ES-I3 (cell line): Measurements from ENCODE around the gene SND1.
"Not testable (repeated sequence)": the region's sequence is repeated elsewhere in the genome, so short reads cannot be mapped to it uniquely, and the experiment has no call there.

ENCODE experiments used
- H3K36me3 ChIP-seq: 2 replicates; pipeline ENCODE4 v1.6.1; 2013; ENCODE audit warnings: mild to moderate bottlenecking, low read length, control low read depth, moderate library complexity; ENCODE audit not compliant: insufficient read depth
- H3K4me1 ChIP-seq: 2 replicates; pipeline ENCODE4 v1.6.1; 2013; ENCODE audit warnings: mild to moderate bottlenecking, control low read depth, low read length; ENCODE audit not compliant: insufficient read depth
- H3K9ac ChIP-seq: 2 replicates; pipeline ENCODE4 v1.6.1; 2013; ENCODE audit warnings: low read depth, mild to moderate bottlenecking, low read length, moderate library complexity
- H3K9me3 ChIP-seq: 2 replicates; pipeline ENCODE4 v1.6.1; 2013; ENCODE audit warnings: mild to moderate bottlenecking, low read length, moderate library complexity; ENCODE audit not compliant: control insufficient read depth, insufficient read depth

The SND1 gene

GRCh38 chr7:127666602-127667001 lies 14.6 kb downstream of the SND1 start:
- H3K9ac ChIP-seq, result no peak overlapping the region
- peaks cover 20% of the 10 kb centered on the region for H3K4me1 ChIP-seq
- H3K36me3 ChIP-seq, result no peaks in the 10 kb centered on the region
- H3K9me3 ChIP-seq, result no peaks in the 10 kb centered on the region

- H3K36me3 ChIP-seq, result no peaks in the 10 kb centered on the region
- H3K9ac ChIP-seq, result no peak overlapping the region
- H3K4me1 ChIP-seq, result peaks cover 20% of the 10 kb centered on the region
- no peaks in the 10 kb centered on the region for H3K9me3 ChIP-seq
These were observed 15.2 kb downstream of the SND1 start for GRCh38 chr7:127667017-127667670.

GRCh38 chr7:127667759-127668530 lies 16.0 kb downstream of the SND1 start:
- no peak overlapping the region for H3K9ac ChIP-seq
- no peaks in the 10 kb centered on the region for H3K9me3 ChIP-seq
- H3K4me1 ChIP-seq, result peaks cover 20% of the 10 kb centered on the region
- H3K36me3 ChIP-seq, result no peaks in the 10 kb centered on the region

- no peak overlapping the region for H3K9ac ChIP-seq
- no peaks in the 10 kb centered on the region for H3K9me3 ChIP-seq
- peaks cover 13% of the 10 kb centered on the region for H3K4me1 ChIP-seq
- H3K36me3 ChIP-seq, result no peaks in the 10 kb centered on the region
These were observed 19.3 kb downstream of the SND1 start for GRCh38 chr7:127671341-127671740.

GRCh38 chr7:127673902-127674301 lies 21.9 kb downstream of the SND1 start:
- Histone ChIP-seq H3K9me3 (no peaks in the 10 kb centered on the region), H3K36me3 (no peaks in the 10 kb centered on the region), H3K4me1 (peaks cover 18% of the 10 kb centered on the region), H3K9ac (no peak overlapping the region)

GRCh38 chr7:127674361-127674760 lies 22.4 kb downstream of the SND1 start:
- H3K36me3 ChIP-seq, result no peaks in the 10 kb centered on the region
- H3K4me1 ChIP-seq, result peaks cover 19% of the 10 kb centered on the region
- no peak overlapping the region for H3K9ac ChIP-seq
- no peaks in the 10 kb centered on the region for H3K9me3 ChIP-seq

- H3K9ac ChIP-seq, H3K9me3 ChIP-seq, H3K36me3 ChIP-seq: not testable (repeated sequence)
- peaks cover 19% of the 10 kb centered on the region for H3K4me1 ChIP-seq
These were observed 22.9 kb downstream of the SND1 start for GRCh38 chr7:127674923-127675322.

- H3K9ac ChIP-seq, result no peak overlapping the region
- H3K4me1 ChIP-seq, result peaks cover 19% of the 10 kb centered on the region
- H3K9me3 ChIP-seq, result no peaks in the 10 kb centered on the region
- H3K36me3 ChIP-seq, result no peaks in the 10 kb centered on the region
These were observed 23.7 kb downstream of the SND1 start for GRCh38 chr7:127675721-127676120.

- H3K4me1 ChIP-seq, result peaks cover 33% of the 10 kb centered on the region
- H3K36me3 ChIP-seq, result no peaks in the 10 kb centered on the region
- no peak overlapping the region for H3K9ac ChIP-seq
- H3K9me3 ChIP-seq, result no peaks in the 10 kb centered on the region
These were observed 25.6 kb downstream of the SND1 start for GRCh38 chr7:127677433-127678230.

- peaks cover 40% of the 10 kb centered on the region for H3K4me1 ChIP-seq
- H3K9me3 ChIP-seq, result no peaks in the 10 kb centered on the region
- H3K36me3 ChIP-seq, result no peaks in the 10 kb centered on the region
- H3K9ac ChIP-seq, result no peak overlapping the region
These were observed 26.3 kb downstream of the SND1 start for GRCh38 chr7:127678337-127678736.

- Histone ChIP-seq H3K4me1 (peaks cover 42% of the 10 kb centered on the region), H3K9me3 (no peaks in the 10 kb centered on the region), H3K9ac (no peak overlapping the region), H3K36me3 (no peaks in the 10 kb centered on the region)
These were observed 27.0 kb downstream of the SND1 start for GRCh38 chr7:127678947-127679346.

GRCh38 chr7:127680983-127681382 lies 29.0 kb downstream of the SND1 start:
- H3K4me1 ChIP-seq, result peaks cover 53% of the 10 kb centered on the region
- H3K36me3 ChIP-seq, result no peaks in the 10 kb centered on the region
- no peak overlapping the region for H3K9ac ChIP-seq
- no peaks in the 10 kb centered on the region for H3K9me3 ChIP-seq

- no peak overlapping the region for H3K9ac ChIP-seq
- no peaks in the 10 kb centered on the region for H3K36me3 ChIP-seq
- H3K9me3 ChIP-seq, result no peaks in the 10 kb centered on the region
- peaks cover 53% of the 10 kb centered on the region for H3K4me1 ChIP-seq
These were observed 30.1 kb downstream of the SND1 start for GRCh38 chr7:127682140-127682539.

GRCh38 chr7:127683776-127684681 lies 32.0 kb downstream of the SND1 start:
- H3K9ac ChIP-seq, result peak overlapping the region; percentile 22; the same call in 1 of the 2 replicates
- peaks cover 44% of the 10 kb centered on the region for H3K4me1 ChIP-seq

More at GRCh38 chr7:127683776-127684681, 32.0 kb downstream of the SND1 start:
- Histone ChIP-seq H3K36me3 (peaks cover 6% of the 10 kb centered on the region; the same call in 1 of the 2 replicates), H3K9me3 (no peaks in the 10 kb centered on the region)
